Fibroblast of lung (primary cell): ENCODE measurements around the gene CYLD.

Experiments
- CTCF ChIP-seq, 2 donors: IDR thresholded peaks in 1 of 2; conservative IDR thresholded peaks in 1 of 2; 1 replicate in 1 of 2; 2 replicates in 1 of 2; pipeline ENCODE4 v1.5.1; 2011 to 2012; ENCODE audit warnings: low read length in 2 of 2, control low read depth in 1 of 2, inconsistent platforms in 1 of 2, low read depth in 1 of 2, mild to moderate bottlenecking in 1 of 2
- EZH2 ChIP-seq: IDR thresholded peaks from 2 replicates; pipeline ENCODE4 v1.5.1; 2012; ENCODE audit warnings: low read length, control low read depth, mild to moderate bottlenecking; ENCODE audit errors: missing control alignments

DNA sequence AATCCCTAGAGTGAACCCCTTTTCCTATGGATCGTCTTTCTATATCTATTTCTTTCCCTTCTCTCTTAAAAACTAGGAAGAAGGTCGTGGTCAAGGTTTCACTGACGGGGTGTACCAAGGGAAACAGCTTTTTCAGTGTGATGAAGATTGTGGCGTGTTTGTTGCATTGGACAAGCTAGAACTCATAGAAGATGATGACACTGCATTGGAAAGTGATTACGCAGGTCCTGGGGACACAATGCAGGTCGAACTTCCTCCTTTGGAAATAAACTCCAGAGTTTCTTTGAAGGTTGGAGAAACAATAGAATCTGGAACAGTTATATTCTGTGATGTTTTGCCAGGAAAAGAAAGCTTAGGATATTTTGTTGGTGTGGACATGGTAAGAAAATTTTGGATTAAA, 9.6 kb downstream of the CYLD start:
- no peak for TF ChIP-seq CTCF (conservative IDR thresholded peaks at IDR 0.05 in 1 of 2, IDR thresholded peaks at IDR 0.05 in 1 of 2; ENCODE audit: low read depth in 1 of 2, low read length in 2 of 2)
- no peak for TF ChIP-seq EZH2
